GM12878 (cell line): ENCODE measurements around the gene BGLAP. TPM values are rescaled to one million over a fixed set of nuclear protein-coding genes. Genes with fewer than 3 reads are reported as not detected.

Experiments used
- BCLAF1 ChIP-seq: fragments of 450-650 bp; IDR thresholded peaks from 2 replicates; pipeline ENCODE4 v1.6.1; 2017; ENCODE audit warnings: antibody characterized with exemption, mild to moderate bottlenecking, moderate library complexity
- CEBPB ChIP-seq, 2 experiments: fragments of 150-350 bp in 1 of 2; IDR thresholded peaks; 2 replicates each; pipeline ENCODE4 v1.6.1; 2012 to 2014; ENCODE audit warnings: low read depth in 2 of 2, low read length in 2 of 2, borderline replicate concordance in 1 of 2, inconsistent platforms in 1 of 2
- E2F4 ChIP-seq: IDR thresholded peaks from 2 replicates; pipeline ENCODE4 v1.6.1; 2012; ENCODE audit warnings: low read depth, low read length, improper control_type of control experiment
- E2F8 ChIP-seq: fragments of 450-650 bp; IDR thresholded peaks from 2 replicates; pipeline ENCODE4 v1.6.1; 2018; ENCODE audit warnings: mild to moderate bottlenecking, low read depth, moderate library complexity; ENCODE audit not compliant: partially characterized antibody
- FOS ChIP-seq: IDR thresholded peaks from 3 replicates; pipeline ENCODE4 v1.6.1; 2011; ENCODE audit warnings: borderline replicate concordance; ENCODE audit not compliant: insufficient read length; ENCODE audit errors: extremely low read depth
- FOXK2 ChIP-seq: fragments of 450-650 bp; IDR thresholded peaks from 2 replicates; pipeline ENCODE4 v1.6.1; 2017; ENCODE audit warnings: mild to moderate bottlenecking, moderate library complexity
- GATAD2B ChIP-seq: fragments of 450-650 bp; conservative IDR thresholded peaks from 2 replicates; pipeline ENCODE4 v1.6.1; 2017; ENCODE audit warnings: low read depth, mild to moderate bottlenecking, moderate library complexity
- HDAC6 ChIP-seq: fragments of 200-600 bp; sonication (generic); IDR thresholded peaks from one replicate; pipeline ENCODE4 v1.8.0; 2017; ENCODE audit warnings: antibody characterized with exemption; ENCODE audit not compliant: unreplicated experiment
- IRF4 ChIP-seq: IDR thresholded peaks from 2 replicates; pipeline ENCODE4 v1.6.1; 2011; ENCODE audit warnings: low read depth, low read length
- JUND ChIP-seq: IDR thresholded peaks from 2 replicates; pipeline ENCODE4 v1.6.1; 2012; ENCODE audit warnings: low read depth, mild to moderate bottlenecking, low read length, improper control_type of control experiment, moderate library complexity
- MXI1 ChIP-seq: fragments of 150-350 bp; IDR thresholded peaks from 2 replicates; pipeline ENCODE4 v1.6.1; 2011; ENCODE audit warnings: low read depth, mild to moderate bottlenecking, inconsistent platforms, low read length, improper control_type of control experiment
- NBN ChIP-seq: fragments of 450-650 bp; IDR thresholded peaks from 2 replicates; pipeline ENCODE4 v1.6.1; 2016
- NFXL1 ChIP-seq: fragments of 450-650 bp; IDR thresholded peaks from 2 replicates; pipeline ENCODE4 v1.6.1; 2017; ENCODE audit warnings: antibody characterized with exemption, mild to moderate bottlenecking, borderline replicate concordance
- SMAD1 ChIP-seq: fragments of 450-650 bp; IDR thresholded peaks from 2 replicates; pipeline ENCODE4 v1.6.1; 2018; ENCODE audit warnings: mild to moderate bottlenecking, low read depth; ENCODE audit not compliant: partially characterized antibody
- SREBF2 ChIP-seq: IDR thresholded peaks from 2 replicates; pipeline ENCODE4 v1.6.1; 2012; ENCODE audit warnings: mild to moderate bottlenecking, low read length
- ZNF24 ChIP-seq: fragments of 450-650 bp; IDR thresholded peaks from 2 replicates; pipeline ENCODE4 v1.6.1; 2017; ENCODE audit warnings: antibody characterized with exemption, mild to moderate bottlenecking
- ZNF384 ChIP-seq: IDR thresholded peaks from 2 replicates; pipeline ENCODE4 v1.6.1; 2012; ENCODE audit warnings: low read depth, mild to moderate bottlenecking, low read length, improper control_type of control experiment, borderline replicate concordance
- ZNF622 ChIP-seq: fragments of 450-650 bp; IDR thresholded peaks from 2 replicates; pipeline ENCODE4 v1.6.1; 2017; ENCODE audit warnings: mild to moderate bottlenecking, inconsistent platforms
- polyA plus RNA-seq, 11 experiments: library from polyadenylated mRNA; depleted of rRNA in 4 of 11; unstranded in 6 of 11; stranded (reverse) in 5 of 11; fragments of >200 nt; fragmentation: Nextera tagmentation in 4 of 11; fragmentation: Illumina TruSeq in 1 of 11; extraction: Ambion mirVana in 4 of 11; extraction: Trizol in 1 of 11; gene quantifications; 1 replicate in 1 of 11; 2 replicates in 10 of 11; pipeline versions ENCODE4 v1.2.1 to v1.2.3, GENCODE V29; 2011 to 2016; ENCODE audit warnings: inconsistent platforms in 2 of 11, missing spikeins in 2 of 11, low read depth in 1 of 11
- total RNA-seq, 4 experiments: library from RNA; depleted of rRNA in 3 of 4; stranded (reverse); fragments of >200 nt in 3 of 4; fragmentation: Illumina TruSeq in 1 of 4; extraction: Trizol in 1 of 4; gene quantifications; 2 replicates each; pipeline versions ENCODE4 v1.2.1 to v1.2.3, GENCODE V29; 2013 to 2021
- TF ChIP-seq, protein P1 (sequence below): IDR thresholded peaks from 2 replicates; pipeline ENCODE4 v1.6.1; 2012; ENCODE audit warnings: low read length, inconsistent platforms
- TF ChIP-seq, protein P2 (sequence below): fragments of 450-650 bp; IDR thresholded peaks from 2 replicates; pipeline ENCODE4 v1.6.1; 2017; ENCODE audit warnings: low read depth, mild to moderate bottlenecking, moderate library complexity

Gene BGLAP
- total and polyA plus RNA-seq, 10 of the 15 experiments (the other 5 are each of a cell fraction or from before 2014, with no cell fraction given), result 0.20 to 1.8 (median 0.40) TPM; not detected in 3

DNA sequence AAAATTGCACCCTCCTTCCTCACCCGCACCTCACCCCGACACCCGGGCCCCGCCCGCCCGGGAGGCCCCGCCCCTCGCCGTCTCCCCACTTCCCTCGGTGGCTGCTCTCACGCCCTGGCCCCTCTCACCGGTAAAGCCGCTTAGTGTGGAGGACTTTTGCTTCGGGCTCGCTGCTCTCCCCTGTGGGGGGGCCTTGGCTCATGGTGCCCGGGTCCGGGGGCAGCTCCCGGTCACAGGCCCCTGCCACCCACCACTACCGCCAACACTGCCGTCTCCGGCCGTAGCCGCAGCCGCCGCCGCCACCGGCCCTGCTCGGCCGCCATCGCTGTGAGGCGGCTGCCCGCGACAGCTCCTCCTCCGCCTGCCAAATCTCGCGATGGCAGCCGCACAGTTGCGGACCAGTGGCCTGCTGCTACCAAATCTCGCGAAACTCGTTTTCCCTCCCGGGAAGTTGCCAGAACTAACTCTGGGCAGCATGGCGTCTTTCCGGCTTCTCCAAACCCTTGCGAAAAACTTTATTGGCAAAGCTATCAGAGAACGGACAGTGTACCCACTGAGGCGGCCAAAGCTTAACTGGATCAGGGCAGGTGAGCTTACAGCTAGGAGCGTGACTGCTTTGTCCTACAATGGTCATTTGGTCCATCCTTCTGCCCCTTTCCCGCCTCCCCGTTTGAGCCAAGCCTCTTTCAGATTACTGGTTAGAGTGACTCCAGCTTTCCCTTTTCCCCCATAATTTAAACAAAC is 40.7 kb downstream of the BGLAP start, which contains the start of gene SMG5 (continued):
- no peak for TF ChIP-seq CEBPB (IDR thresholded peaks at IDR 0.05; ENCODE audit: borderline replicate concordance in 1 of 2, low read depth in 2 of 2, low read length in 2 of 2)
- peak; percentile 55; the same call in 1 of the 2 replicates for TF ChIP-seq E2F4
- TF ChIP-seq, protein P1, sequence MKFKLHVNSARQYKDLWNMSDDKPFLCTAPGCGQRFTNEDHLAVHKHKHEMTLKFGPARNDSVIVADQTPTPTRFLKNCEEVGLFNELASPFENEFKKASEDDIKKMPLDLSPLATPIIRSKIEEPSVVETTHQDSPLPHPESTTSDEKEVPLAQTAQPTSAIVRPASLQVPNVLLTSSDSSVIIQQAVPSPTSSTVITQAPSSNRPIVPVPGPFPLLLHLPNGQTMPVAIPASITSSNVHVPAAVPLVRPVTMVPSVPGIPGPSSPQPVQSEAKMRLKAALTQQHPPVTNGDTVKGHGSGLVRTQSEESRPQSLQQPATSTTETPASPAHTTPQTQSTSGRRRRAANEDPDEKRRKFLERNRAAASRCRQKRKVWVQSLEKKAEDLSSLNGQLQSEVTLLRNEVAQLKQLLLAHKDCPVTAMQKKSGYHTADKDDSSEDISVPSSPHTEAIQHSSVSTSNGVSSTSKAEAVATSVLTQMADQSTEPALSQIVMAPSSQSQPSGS, result no peak
- TF ChIP-seq E2F8, result peak; percentile 78
- no peak for TF ChIP-seq NFXL1
- TF ChIP-seq NBN, result peak; percentile 39; the same call in 1 of the 2 replicates
- peak; percentile 57 for TF ChIP-seq ZNF384
- TF ChIP-seq, protein P2, sequence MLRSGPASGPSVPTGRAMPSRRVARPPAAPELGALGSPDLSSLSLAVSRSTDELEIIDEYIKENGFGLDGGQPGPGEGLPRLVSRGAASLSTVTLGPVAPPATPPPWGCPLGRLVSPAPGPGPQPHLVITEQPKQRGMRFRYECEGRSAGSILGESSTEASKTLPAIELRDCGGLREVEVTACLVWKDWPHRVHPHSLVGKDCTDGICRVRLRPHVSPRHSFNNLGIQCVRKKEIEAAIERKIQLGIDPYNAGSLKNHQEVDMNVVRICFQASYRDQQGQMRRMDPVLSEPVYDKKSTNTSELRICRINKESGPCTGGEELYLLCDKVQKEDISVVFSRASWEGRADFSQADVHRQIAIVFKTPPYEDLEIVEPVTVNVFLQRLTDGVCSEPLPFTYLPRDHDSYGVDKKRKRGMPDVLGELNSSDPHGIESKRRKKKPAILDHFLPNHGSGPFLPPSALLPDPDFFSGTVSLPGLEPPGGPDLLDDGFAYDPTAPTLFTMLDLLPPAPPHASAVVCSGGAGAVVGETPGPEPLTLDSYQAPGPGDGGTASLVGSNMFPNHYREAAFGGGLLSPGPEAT, result peak; percentile 74
- no peak for TF ChIP-seq BCLAF1
- peak; percentile 70; the same call in 1 of the 2 replicates for TF ChIP-seq ZNF24
- TF ChIP-seq MXI1, result peak; percentile 94
- TF ChIP-seq JUND, result no peak
- no peak for TF ChIP-seq SMAD1
- peak; percentile 51; the same call in 1 of the 2 replicates for TF ChIP-seq GATAD2B
- TF ChIP-seq HDAC6, result peak; percentile 72
- TF ChIP-seq FOXK2, result 0 out of 2 replicates have a peak, but pooled peaks have one; percentile 33
- no peak for TF ChIP-seq SREBF2
- TF ChIP-seq FOS, result no peak
- TF ChIP-seq ZNF622, result no peak
- peak; percentile 77 for TF ChIP-seq IRF4
